Non-pigmented ciliary epithelial cell (primary cell): ENCODE results near the gene FIGNL1.
"Not testable (repeated sequence)": the region's sequence is repeated elsewhere in the genome, so short reads cannot be mapped to it uniquely, and the experiment has no call there.

Experiments
- DNase-seq: peaks from one replicate; pipeline ENCODE4 v3.0.0-alpha.2; 2010; ENCODE audit warnings: low read depth

The FIGNL1 gene

DNA sequence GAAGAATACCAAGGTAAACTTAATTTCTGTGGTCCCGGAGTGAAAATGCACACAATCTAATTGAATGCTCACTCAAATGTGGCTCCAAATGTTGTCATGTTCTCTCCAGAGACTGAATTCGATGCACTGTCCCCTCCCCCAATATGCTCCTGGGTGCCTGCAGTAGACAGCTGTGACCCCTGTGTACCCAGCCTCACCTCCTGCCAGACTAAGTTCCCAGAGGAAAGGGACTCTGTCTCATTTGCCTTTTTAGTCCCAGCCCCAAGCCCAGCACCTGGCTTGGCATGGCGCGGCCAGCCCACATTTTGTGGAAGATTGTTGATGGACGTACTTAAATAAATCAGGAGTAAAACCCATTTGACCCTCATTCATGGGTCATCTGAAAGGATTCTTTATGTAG is 21.8 kb upstream of the FIGNL1 start:
- no peak for DNase-seq

GRCh38 chr7:50470250-50471163 is 20.4 kb upstream of the FIGNL1 start:
- DNase-seq, result no peak

DNA sequence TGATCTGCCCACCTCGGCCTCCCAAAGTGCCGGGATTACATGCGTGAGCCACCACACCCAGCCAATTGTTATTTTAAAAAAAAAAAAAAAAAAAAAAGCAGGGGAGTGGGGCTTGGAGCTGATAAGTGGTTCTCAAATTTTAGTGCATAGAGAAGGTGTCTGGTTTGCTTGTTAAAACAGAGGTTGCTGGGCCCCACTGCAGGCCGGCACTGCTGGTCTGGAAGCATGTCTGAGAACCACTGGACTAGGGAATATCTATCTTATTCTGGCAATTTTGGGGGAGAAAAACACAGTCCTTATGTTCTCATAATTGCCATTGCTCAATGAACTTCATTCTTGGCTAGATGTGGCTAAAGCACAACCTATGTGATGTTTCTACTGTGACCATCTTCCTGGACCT is 19.0 kb upstream of the FIGNL1 start:
- DNase-seq, result no peak

- no peak for DNase-seq
Observed at GRCh38 chr7:50467817-50468610, 17.9 kb upstream of the FIGNL1 start.

- DNase-seq, result no peak
Observed at GRCh38 chr7:50466815-50467585, 16.9 kb upstream of the FIGNL1 start.

DNA sequence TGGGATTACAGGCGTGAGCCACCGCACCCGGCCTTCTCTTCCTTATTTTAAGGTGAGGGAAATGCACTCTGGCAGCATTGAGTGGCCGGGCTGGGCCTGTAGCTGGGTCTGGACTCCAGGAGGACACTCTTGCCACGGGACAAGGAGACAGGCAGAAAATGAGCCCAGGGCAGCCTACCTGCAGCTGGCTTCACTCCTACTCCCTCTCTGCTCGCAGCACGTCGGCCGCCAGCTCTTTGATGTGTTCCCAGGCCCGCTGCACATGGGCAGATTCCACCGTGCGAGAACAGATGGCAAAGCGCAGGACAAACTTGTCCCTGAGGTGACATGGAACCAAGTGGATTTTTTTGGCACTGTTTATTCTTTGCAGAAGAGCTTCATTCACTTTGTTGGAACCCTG is 12.9 kb upstream of the FIGNL1 start:
- DNase-seq, result no peak

DNA sequence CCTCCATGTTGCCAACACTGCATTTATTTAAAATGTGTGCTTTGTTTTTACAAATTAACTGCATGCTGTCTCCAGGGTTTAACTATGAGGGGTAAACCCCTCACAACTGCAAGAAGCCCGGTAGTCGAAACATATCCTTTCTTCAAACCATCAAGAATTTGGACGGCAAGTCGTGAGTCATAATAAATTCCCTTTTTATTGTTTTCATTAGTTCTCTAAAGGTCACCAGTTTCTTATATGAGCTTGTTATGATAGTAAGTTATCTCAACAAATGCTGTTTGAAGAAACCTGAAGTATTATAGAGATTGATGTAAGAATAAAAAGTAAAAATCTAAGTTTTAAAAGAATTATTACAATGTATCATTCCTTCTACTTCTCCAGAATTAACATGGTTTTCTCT is 12.2 kb upstream of the FIGNL1 start:
- DNase-seq, result no peak

DNA sequence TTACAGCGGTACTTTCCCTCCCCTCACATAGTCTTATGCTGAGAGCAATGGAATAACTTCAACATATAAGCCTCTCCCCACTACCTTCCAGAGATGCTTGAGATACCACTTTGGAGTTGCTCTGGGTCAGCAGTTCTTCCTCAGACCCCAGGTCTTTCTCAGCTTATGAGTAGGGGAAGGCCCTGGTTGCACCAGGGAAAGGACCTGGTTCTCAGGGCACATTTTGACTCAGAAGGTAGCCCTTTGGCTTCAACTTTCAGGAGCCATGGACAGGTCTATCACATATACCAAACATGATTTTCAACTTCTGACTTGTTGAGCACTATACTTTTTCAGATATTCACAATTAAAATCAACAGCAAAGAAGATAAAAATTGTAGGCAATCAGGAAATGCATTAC is 11.5 kb upstream of the FIGNL1 start:
- DNase-seq, result no peak

- not testable (repeated sequence) for DNase-seq
Observed at GRCh38 chr7:50459183-50459582, 9.0 kb upstream of the FIGNL1 start.

GRCh38 chr7:50458651-50459050 is 8.5 kb upstream of the FIGNL1 start:
- not testable (repeated sequence) for DNase-seq

DNA sequence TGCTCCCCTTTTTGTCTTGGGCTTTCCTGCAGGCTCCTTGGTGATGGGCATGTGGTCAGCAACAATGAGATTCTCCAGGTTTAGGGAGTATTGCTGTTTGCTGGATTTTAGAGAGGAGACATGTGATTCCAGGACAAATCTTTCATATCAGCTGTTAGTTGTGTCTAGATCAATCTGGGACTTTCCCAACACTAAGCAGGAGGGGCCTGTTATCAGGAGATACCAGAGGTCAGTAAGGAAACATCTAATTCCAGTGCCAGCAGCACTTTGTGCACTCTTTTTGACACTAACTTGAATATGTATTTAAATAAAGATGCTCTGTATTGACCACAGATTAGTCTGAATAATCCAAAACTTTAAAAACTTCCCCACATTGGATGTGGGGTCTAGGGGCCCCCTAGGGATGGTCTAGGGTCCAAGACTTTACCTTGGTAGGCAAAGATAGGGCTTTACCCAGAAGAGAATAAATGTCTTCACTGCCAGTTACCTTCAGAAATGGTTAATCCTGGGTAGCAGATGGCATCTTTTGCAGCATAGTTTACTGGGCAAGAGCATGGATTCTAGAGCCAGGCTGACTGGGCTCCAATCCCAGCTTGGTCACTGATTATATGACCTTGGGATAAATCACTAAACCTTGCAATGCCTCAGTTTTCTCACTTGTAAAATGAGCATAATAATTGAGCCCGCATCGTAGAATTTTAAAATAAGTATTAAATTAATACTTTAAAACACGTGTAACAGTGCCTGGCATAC is 6.4 kb upstream of the FIGNL1 start:
- no peak for DNase-seq

- DNase-seq, result no peak
Observed at GRCh38 chr7:50455658-50456057, 5.5 kb upstream of the FIGNL1 start.

DNA sequence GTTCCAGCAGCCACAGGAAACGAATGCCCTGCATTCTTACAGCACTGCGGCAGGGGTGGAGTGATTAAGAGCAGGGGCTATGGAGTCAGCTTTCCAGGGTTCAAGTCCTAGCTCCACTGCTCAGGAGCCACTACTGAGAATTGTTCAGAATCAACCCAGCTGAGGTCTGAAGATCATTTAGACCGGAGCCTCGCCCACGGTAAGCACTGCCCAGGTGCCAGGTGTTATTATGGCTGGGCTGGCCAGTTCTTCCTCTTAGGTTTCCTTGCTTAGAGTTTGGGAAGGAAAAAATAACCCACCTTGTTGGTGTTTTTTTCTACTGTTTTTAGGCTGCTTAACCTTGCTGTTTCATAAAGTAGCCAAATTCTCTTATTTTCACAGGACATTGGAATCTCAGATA is 4.8 kb upstream of the FIGNL1 start:
- no peak for DNase-seq

GRCh38 chr7:50450590-50451032 is 461 bp upstream of the FIGNL1 start:
- no peak for DNase-seq

- DNase-seq, result no peak
Observed at GRCh38 chr7:50449501-50449880, 659 bp downstream of the FIGNL1 start.

- no peak for DNase-seq
Observed at GRCh38 chr7:50448823-50449222, 1.3 kb downstream of the FIGNL1 start.

DNA sequence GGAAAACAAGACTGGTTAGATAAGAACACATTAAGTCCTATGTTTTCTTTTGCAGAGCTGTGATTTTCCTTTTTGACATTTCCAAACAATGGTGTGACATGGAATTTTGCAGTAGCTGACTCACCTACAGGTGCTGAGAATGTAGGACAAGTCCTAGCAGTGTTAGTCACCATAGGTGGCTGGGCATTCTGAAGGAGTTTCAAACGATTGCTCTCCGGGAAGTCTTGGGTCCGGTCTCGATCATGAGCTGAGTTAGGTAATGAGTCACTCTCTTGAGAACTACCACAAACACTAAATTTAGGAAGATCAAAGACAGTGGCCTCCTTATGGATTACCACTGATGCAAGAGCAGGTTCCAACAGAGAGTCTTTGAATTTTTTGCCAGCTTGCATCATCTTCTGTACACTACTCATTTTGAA is 3.6 kb downstream of the FIGNL1 start:
- peak; percentile 90 for DNase-seq

- no peak for DNase-seq
Observed at GRCh38 chr7:50436133-50436806, 13.9 kb downstream of the FIGNL1 start.

DNA sequence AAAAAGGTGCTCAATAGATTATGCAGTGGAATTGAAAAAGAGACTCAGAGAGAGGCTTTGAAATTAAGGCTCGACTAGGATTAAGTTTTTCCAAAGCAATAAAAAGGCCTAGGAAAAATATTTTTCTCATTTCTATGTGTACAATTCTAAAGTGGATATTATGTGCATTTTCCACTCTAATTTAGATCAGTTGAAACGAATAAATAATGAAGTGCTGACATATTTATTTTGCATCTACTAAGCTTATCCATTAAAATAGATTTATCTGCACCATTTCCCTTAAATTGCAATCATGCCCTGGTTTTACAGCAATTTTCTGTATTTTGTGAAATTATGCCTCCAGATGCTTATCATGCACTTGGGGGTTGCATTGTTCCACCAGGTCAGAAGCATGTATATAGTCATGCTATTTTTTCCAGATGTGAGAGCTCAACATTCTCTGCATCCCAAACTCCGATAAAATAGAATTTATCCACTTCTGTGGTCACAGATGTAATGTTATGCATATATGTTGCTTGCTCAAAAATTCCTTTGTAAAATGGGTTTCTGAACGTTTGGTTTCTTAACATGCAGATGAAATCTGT is 18.3 kb downstream of the FIGNL1 start:
- no peak for DNase-seq

DNA sequence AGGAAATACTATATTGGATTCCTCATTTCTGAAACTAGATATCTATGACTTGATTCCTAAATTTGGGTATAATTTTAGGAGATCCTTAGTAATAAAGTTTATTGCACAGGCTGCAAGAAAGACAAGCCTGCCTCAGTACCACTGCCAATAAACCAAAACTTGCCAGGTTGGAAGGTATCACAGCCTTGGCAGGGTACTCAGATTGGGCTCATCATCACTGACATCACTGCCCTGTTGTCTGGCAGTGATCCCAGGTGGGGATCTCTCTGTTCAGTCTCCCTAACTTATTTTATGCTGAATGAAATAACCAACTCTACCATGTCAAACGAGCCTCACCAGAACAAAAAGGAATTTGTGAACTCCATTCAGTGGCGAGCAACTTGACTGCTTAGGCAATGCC is 18.8 kb downstream of the FIGNL1 start:
- no peak for DNase-seq

- no peak for DNase-seq
Observed at GRCh38 chr7:50428911-50429310, 21.2 kb downstream of the FIGNL1 start.
